IPS DF 6.9 (cell line): Measurements from ENCODE around the gene ZGRF1.

Experiments
- DNase-seq: peaks from one replicate; pipeline ENCODE4 v3.0.0-alpha.2; 2013; ENCODE audit warnings: low read depth, low spot score
- H3K27ac ChIP-seq: one replicate; pipeline ENCODE4 v1.5.1; 2013; ENCODE audit warnings: low read length, control low read depth
- H3K27me3 ChIP-seq: 2 replicates; pipeline ENCODE4 v1.6.1; 2013; ENCODE audit warnings: mild to moderate bottlenecking, low read length; ENCODE audit not compliant: control insufficient read depth, insufficient read depth
- H3K36me3 ChIP-seq: 2 replicates; pipeline ENCODE4 v1.6.1; 2013; ENCODE audit warnings: low read length; ENCODE audit not compliant: control insufficient read depth, insufficient read depth
- H3K4me1 ChIP-seq: 2 replicates; pipeline ENCODE4 v1.6.1; 2013; ENCODE audit warnings: low read length; ENCODE audit not compliant: control insufficient read depth, insufficient read depth
- H3K4me3 ChIP-seq: 2 replicates; pipeline ENCODE4 v1.5.1; 2013; ENCODE audit warnings: mild to moderate bottlenecking, low read length
- H3K9me3 ChIP-seq: 2 replicates; pipeline ENCODE4 v1.6.1; 2013; ENCODE audit warnings: low read length, inconsistent platforms; ENCODE audit not compliant: control insufficient read depth, insufficient read depth
- WGBS: extraction: QIAGEN DNeasy Blood & Tissue Kit; methylation state at CpG from one replicate; pipeline ENCODE4 v1.1.7; 2013; ENCODE audit warnings: mixed read lengths, missing lambda C conversion rate; ENCODE audit not compliant: insufficient read length, insufficient coverage; 5-methylcytosine and 5-hydroxymethylcytosine counted together

Gene ZGRF1

GRCh38 chr4:112592717-112593116 is 44.0 kb downstream of the ZGRF1 start:
- Histone ChIP-seq H3K27ac (no peak overlapping the region), H3K4me1 (no peaks in the 10 kb centered on the region), H3K9me3 (no peaks in the 10 kb centered on the region), H3K4me3 (no peak overlapping the region), H3K27me3 (no peaks in the 10 kb centered on the region), H3K36me3 (peaks cover 2% of the 10 kb centered on the region; the same call in 1 of the 2 replicates)
- no peak for DNase-seq

- no peaks in the 10 kb centered on the region for H3K4me1 ChIP-seq
- no peak overlapping the region for H3K27ac ChIP-seq
- H3K4me3 ChIP-seq = no peak overlapping the region
- H3K9me3 ChIP-seq = no peaks in the 10 kb centered on the region
- no peak for DNase-seq
- no CpG with 5 or more reads among the region's 1 CpG for WGBS
- no peaks in the 10 kb centered on the region for H3K27me3 ChIP-seq
- H3K36me3 ChIP-seq = peaks cover 2% of the 10 kb centered on the region; the same call in 1 of the 2 replicates
Measured at GRCh38 chr4:112591593-112591992, 45.1 kb downstream of the ZGRF1 start.

GRCh38 chr4:112589206-112589605 is 47.5 kb downstream of the ZGRF1 start:
- no peak for DNase-seq
- H3K36me3 ChIP-seq = peaks cover 2% of the 10 kb centered on the region; the same call in 1 of the 2 replicates
- H3K4me3 ChIP-seq = no peak overlapping the region
- no peaks in the 10 kb centered on the region for H3K27me3 ChIP-seq
- no peak overlapping the region for H3K27ac ChIP-seq
- no peaks in the 10 kb centered on the region for H3K9me3 ChIP-seq
- H3K4me1 ChIP-seq = no peaks in the 10 kb centered on the region

- peaks cover 2% of the 10 kb centered on the region; the same call in 1 of the 2 replicates for H3K36me3 ChIP-seq
- whole genome bisulfite sequencing = no CpG with 5 or more reads among the region's 2 CpGs
- no peaks in the 10 kb centered on the region for H3K4me1 ChIP-seq
- H3K27ac ChIP-seq = no peak overlapping the region
- no peak overlapping the region for H3K4me3 ChIP-seq
- no peaks in the 10 kb centered on the region for H3K9me3 ChIP-seq
- H3K27me3 ChIP-seq = no peaks in the 10 kb centered on the region
- no peak for DNase-seq
Measured at GRCh38 chr4:112585977-112586736, 50.6 kb downstream of the ZGRF1 start.

- Histone ChIP-seq H3K4me3 (no peak overlapping the region), H3K27me3 (no peaks in the 10 kb centered on the region), H3K27ac (no peak overlapping the region), H3K4me1 (no peaks in the 10 kb centered on the region), H3K36me3 (no peaks in the 10 kb centered on the region), H3K9me3 (no peaks in the 10 kb centered on the region)
- no peak for DNase-seq
- no CpG with 5 or more reads among the region's 5 CpGs for WGBS
Measured at GRCh38 chr4:112567536-112567935, 69.2 kb downstream of the ZGRF1 start.

- Histone ChIP-seq H3K9me3 (no peaks in the 10 kb centered on the region), H3K27ac (no peak overlapping the region), H3K4me3 (no peak overlapping the region), H3K36me3 (no peaks in the 10 kb centered on the region), H3K4me1 (no peaks in the 10 kb centered on the region), H3K27me3 (no peaks in the 10 kb centered on the region)
- DNase-seq = no peak
- WGBS = no CpG with 5 or more reads among the region's 25 CpGs
Measured at GRCh38 chr4:112564706-112565270, 71.9 kb downstream of the ZGRF1 start.

- no peaks in the 10 kb centered on the region for H3K36me3 ChIP-seq
- H3K27me3 ChIP-seq = no peaks in the 10 kb centered on the region
- H3K27ac ChIP-seq = no peak overlapping the region
- DNase-seq = no peak
- WGBS = no CpG with 5 or more reads among the region's 4 CpGs
- H3K4me3 ChIP-seq = no peak overlapping the region
- no peaks in the 10 kb centered on the region for H3K4me1 ChIP-seq
- no peaks in the 10 kb centered on the region for H3K9me3 ChIP-seq
Measured at GRCh38 chr4:112563431-112564200, 73.1 kb downstream of the ZGRF1 start.

- no peak for DNase-seq
- H3K27ac ChIP-seq = no peak overlapping the region
- no peaks in the 10 kb centered on the region for H3K4me1 ChIP-seq
- no peak overlapping the region for H3K4me3 ChIP-seq
- H3K9me3 ChIP-seq = no peaks in the 10 kb centered on the region
- H3K36me3 ChIP-seq = no peaks in the 10 kb centered on the region; the same call in 1 of the 2 replicates
- no peaks in the 10 kb centered on the region for H3K27me3 ChIP-seq
- no CpG with 5 or more reads among the region's 2 CpGs for WGBS
Measured at GRCh38 chr4:112562254-112562879, 74.3 kb downstream of the ZGRF1 start.

- DNase-seq = no peak
- H3K27me3 ChIP-seq = no peaks in the 10 kb centered on the region
- no peak overlapping the region for H3K4me3 ChIP-seq
- H3K9me3 ChIP-seq = no peaks in the 10 kb centered on the region
- no peak overlapping the region for H3K27ac ChIP-seq
- H3K4me1 ChIP-seq = no peaks in the 10 kb centered on the region
- H3K36me3 ChIP-seq = no peaks in the 10 kb centered on the region; the same call in 1 of the 2 replicates
- no CpG with 5 or more reads among the region's 2 CpGs for WGBS
Measured at GRCh38 chr4:112560084-112560483, 76.6 kb downstream of the ZGRF1 start.

- H3K36me3 ChIP-seq = no peaks in the 10 kb centered on the region; the same call in 1 of the 2 replicates
- no peaks in the 10 kb centered on the region for H3K4me1 ChIP-seq
- DNase-seq = no peak
- no peak overlapping the region for H3K4me3 ChIP-seq
- WGBS = no CpG with 5 or more reads among the region's 3 CpGs
- H3K9me3 ChIP-seq = no peaks in the 10 kb centered on the region
- no peak overlapping the region for H3K27ac ChIP-seq
- no peaks in the 10 kb centered on the region for H3K27me3 ChIP-seq
Measured at GRCh38 chr4:112559053-112559452, 77.7 kb downstream of the ZGRF1 start.
